Activated CD4-positive, CD25-positive, alpha-beta regulatory T cell (primary cell): Measurements from ENCODE around the gene UAP1L1.

Source experiments
- DNase-seq, 4 experiments: peaks; one replicate each; lab custom pipeline; 2025; lab: John Stamatoyannopoulos, UW

The UAP1L1 gene

DNA sequence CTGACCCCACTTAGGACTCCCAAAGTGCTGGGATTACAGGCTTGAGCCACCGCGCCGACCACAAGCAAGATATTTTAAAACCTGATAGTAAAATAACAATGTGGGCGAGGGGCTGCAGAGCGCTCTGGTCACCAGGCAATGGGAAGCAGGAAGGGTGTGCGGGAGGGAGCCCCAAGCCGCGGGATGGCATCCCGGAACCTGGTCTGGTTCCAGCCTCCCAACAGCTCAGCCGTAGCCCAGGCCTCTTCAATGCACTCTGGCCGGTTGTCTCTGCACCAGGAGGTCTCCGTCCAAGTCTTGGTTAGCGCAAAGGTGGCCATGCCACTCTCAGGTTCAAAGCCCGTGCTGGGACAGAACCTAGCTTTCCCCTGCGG lies 694 bp upstream of the UAP1L1 start:
- no peak for DNase-seq

DNA sequence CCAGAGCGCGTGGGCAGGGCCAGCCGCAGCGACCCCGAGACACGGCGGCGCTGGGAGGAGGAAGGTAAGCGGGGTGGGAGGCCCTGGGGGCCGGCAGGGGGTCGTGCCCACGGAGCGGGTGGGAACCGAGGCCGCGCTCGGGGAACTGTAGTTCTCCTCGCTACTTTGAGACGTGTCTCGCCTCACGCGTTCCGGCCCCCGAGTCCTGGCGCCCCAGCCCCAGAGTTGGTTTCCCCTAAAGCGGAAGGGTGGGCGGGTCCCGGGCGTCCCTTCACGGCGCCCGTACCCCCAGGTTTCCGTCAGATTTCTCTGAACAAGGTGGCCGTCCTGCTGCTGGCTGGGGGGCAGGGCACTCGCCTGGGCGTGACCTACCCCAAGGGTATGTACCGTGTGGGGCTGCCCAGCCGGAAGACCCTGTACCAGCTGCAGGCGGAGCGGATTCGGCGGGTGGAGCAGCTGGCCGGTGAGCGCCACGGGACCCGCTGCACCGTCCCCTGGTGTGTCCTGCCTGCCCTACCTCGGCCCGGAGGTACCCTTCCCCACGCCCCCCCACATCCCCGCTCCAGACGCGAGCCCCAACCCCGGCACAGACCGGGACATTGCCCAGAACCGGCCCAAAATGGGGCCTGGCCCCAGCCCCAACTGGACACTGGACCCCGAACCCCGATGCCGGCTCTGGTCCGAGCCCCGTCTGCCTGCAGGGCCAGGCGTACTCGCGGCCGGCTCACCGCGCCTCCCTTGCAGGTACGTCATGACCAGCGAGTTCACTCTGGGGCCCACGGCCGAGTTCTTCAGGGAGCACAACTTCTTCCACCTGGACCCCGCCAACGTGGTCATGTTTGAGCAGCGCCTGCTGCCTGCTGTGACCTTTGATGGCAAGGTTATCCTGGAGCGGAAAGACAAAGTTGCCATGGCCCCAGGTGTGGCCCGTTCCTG lies 709 bp downstream of the UAP1L1 start:
- DNase-seq: peak in 1 of 4 experiments; percentile 31

DNA sequence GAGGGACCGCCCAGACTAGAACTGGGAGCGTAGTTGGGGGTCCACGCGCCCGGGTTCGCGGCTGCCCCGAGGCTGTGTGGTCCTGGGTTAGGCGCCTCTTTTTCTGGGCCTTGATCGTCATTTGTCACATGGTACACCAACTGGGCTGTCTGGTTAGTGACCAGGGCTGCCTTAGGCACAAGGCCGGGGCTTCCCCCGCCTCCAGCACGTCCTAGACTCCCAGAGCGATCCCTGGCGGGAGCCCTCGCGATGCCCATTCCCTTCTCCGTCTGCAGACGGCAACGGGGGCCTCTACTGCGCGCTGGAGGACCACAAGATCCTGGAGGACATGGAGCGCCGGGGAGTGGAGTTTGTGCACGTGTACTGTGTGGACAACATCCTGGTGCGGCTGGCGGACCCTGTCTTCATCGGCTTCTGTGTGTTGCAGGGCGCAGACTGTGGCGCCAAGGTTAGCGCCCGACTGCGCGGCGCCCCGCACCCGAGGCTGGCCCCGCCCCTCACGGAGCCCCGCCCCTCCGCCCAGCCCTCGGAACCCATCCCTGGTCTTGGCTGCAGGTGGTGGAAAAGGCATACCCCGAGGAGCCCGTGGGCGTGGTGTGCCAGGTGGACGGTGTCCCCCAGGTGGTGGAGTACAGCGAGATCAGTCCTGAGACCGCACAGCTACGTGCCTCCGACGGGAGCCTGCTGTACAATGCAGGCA lies 1.5 kb downstream of the UAP1L1 start:
- no peak for DNase-seq

DNA sequence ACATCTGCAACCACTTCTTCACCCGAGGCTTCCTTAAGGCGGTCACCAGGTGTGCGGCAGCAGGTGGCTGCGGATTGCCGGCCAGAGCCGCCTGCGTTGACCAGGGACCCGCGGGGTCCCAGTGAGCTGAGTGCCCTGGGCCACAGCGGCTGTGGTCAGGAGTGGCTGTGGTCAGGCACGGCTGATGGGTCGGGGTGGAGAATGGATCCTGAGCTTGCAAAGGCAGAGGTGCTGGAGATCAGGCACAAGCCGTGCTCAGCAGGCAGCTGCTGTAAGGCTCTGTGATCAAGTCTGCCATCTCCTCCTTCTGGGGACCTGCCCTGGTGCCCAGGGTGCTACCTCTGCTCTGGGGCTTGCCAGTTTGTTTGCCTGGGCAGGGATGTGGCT lies 2.1 kb downstream of the UAP1L1 start:
- no peak for DNase-seq

DNA sequence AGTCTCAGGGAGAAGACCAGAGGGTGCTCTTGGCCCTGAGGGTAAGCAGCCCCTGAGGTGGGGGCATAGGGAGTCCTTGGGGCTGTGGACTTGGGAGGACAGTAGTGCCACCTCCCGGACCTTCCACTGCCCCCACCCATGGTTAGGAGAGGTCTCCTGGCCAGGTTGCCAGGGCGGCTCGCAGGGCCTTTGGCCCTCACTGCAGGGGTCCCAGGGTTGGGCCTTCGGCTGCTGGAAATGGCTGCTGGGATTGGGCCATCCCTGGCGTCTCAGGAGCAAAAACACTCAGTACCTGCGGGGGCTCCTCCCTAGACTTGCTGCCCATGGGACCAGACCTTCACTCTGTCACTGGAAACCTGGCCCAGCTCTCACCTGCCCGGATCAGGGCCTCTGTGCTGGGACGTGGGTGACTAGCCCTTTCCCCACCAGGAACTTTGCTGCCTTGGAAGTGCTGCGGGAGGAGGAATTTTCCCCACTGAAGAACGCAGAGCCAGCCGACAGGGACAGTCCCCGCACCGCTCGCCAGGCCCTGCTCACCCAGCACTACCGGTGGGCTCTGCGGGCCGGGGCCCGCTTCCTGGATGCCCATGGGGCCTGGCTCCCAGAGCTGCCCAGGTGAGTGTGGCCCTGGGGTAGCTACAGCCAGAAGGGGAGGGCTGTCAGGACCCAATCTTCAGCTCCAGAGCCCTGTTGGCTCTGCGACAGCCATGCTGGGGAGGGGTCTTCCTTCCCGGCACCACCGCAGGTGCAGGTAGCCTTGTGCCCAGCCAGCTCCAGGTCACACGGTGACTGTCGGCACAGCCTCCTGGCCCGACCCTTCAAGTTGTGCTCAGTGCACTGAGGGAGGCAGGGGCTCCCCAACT lies 3.2 kb downstream of the UAP1L1 start:
- no peak for DNase-seq

DNA sequence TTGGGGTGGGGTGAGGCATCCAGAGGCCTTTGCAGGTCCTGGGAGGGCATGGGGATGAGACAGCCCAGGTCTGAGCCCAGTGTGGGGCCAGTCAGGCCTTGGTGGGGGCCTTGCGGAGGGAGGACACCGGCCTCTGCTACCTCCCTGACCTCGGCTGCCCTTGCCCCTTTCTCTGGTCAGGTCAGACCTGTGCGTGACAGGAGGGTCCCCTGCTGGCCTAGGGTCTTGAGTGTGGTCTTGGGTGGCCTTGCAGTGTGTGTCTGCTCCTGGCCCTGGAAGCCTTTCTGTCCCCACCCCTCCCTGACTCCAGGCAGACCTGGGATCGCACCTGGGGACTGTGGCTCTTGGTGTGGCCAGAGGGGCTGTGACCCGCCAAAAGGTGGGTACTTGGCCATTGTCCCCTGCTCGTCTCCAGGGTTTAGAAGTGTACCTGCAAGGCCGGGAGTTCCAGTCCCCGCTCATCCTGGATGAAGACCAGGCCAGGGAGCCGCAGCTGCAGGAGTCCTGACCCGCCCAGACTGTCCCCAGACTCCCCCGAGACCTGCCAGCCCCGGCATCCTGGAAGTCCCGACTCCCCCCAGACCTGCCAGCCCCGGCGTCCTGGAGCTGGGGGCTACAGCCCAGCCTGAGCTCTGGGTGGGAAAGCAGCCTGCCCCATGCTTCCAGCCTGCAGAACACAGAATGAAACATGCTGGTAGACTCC lies 5.1 kb downstream of the UAP1L1 start:
- no peak for DNase-seq

DNA sequence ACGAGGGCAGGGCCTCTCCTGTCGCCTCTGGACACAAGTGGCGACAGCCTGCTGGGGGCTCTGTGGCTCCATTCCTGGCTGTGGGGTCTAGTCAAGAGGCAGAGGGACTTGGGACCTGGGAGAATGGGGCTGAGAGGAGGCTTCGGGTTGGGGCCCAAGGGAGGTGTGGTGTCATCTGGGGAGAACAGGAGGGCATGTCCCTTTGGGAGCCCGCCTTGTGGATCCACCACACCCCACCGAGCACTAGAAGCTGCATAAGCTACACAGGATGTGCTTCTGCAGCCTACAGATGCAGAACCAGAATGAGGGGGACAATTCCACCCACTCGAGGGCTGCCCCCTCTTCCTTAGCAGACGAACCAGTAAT lies 5.6 kb downstream of the UAP1L1 start:
- DNase-seq: no peak

DNA sequence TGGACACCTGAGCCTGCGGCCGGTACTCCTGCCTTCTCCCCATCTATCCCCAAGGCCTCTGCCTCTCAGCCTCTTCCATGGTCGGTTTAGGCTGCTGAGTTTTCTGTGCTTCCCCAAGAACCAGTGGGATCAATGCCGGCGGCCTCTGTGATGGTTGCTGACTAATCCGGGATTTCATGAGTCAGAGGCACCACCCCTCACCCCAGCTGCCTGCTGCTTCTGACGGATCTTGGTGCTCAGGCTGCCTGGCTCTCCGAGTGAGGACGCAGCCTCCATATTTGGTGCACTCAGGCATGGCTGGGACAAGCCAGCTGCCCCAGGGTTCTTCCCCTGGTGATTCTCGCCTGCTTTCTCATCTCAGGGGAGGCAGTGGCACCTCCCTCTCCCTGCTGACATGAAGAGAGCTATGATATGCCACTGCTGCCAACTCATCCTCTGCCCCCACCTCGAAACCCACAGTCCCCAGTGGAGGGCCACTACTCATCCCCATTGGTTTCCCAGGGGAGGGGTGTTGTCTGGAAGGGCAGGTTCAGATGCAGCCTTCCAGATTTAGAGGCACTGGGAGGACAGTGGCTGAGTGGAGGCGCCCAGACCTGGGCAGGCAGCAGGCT lies 6.2 kb downstream of the UAP1L1 start:
- no peak for DNase-seq

DNA sequence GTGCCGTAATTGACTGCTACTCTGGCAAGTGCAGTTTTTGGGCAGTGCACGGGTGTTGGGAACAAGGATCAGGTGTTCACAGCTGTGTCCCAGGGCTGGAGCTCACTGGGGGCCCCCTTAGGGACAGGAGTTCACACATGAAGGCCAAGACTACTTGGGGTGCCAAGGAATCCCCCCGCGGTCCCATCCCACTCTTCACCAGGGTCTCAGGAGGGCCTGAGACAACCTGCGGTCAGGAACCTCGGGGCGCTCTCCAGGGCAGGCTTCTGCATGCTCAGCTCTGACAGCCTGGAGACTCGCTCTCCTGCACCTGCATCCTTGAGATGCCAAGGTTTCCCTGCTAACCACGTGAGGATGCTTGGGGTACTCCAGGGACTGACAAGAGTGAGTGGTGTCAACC lies 7.2 kb downstream of the UAP1L1 start:
- no peak for DNase-seq

DNA sequence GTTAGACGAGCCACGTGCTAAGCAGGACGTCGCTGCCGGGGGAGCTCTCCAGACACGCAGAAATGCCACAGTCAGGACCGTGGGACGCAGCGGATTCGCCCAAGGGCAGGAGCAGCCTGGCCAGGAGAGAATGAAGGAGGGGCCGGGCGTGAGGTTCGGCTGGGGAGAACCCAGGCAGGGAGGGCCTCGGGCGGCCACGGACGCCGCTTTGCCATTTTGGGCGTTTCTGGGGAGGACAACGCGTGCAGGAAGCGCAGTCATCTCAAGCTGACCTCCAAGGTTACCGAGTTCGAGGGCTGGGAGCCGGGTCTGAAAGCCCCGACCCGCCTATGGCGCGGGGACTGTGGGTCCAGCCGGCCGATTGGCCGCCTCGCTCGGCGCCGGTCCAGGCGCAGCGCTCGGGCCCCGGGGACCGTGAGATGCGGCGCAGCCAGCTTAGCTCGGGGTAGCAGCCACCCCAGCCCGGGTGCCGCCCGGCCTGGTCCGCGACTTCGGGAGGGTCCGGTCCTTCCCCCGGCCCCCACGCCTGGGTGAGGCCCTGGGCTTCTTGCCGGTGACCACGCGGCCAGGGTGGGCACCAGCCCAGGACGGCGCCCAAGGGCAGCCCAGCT lies 8.7 kb downstream of the UAP1L1 start:
- DNase-seq: peak in 1 of 4 experiments; percentile 47

DNA sequence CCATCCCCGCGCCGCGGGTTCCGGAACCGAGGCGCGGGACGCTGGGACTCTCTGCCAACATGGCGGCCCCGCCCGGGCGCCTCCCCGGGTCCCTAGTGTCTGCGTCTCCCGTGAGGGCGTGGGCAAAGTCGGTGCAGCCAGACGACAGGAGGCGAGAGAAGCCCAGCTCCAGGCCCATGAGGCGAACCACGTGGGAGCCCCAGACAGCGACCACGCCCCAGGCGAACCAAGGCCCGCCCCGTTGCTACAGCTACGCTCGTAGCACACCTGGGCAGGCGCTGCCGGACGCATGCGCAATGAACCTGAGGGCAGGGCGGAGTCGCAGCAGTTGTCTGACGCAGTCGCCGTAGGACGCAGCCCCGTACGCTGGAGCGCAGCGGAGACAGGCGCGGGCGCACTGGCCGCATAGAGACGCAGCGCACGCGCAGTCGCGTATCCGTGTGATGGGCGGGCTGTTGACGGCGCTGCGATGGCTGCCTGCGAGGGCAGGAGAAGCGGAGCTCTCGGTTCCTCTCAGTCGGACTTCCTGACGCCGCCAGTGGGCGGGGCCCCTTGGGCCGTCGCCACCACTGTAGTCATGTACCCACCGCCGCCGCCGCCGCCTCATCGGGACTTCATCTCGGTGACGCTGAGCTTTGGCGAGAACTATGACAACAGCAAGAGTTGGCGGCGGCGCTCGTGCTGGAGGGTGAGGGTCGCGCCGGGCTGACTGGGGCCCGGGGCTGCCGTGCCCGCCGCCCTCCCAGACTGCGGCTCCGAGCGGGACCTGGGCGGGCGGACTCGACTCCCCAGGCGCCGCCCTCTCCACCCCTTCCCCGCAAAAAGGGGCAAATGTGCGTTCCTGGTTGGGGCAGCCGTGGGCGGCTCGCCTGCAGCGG lies 9.5 kb downstream of the UAP1L1 start, which contains the start of gene MAN1B1:
TSS of gene MAN1B1 (plus strand) at position 455 of the 878 bp plus-strand sequence. CDS start at position 470, 15 bp downstream.
- DNase-seq: peak; percentile 95 to 99 (median 97)

DNA sequence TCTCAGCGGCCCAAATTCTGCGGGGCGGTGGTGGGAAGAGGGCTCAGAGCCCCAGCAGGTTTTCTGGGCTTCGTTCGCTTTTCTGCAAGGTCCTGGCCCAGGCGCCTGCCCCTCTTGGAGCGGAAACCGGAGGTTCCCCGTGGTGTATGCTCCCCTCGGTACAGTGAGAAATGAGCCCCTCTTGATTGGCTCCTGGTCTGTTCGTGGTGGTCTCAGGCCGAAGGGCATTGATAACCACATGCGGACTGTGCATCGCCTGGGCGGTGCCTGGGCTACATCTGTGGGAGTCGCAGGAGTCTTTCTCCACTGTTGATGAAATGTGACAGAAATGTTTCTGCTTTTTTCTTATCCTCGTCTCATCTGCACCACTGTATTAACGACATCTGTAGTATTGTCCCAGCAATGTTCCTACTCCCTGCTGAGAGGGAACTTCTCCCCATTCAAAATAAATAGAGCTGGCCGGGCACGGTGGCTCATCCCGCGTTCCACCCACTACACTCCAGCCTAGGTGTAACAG lies 10.2 kb downstream of the UAP1L1 start:
- no peak for DNase-seq

DNA sequence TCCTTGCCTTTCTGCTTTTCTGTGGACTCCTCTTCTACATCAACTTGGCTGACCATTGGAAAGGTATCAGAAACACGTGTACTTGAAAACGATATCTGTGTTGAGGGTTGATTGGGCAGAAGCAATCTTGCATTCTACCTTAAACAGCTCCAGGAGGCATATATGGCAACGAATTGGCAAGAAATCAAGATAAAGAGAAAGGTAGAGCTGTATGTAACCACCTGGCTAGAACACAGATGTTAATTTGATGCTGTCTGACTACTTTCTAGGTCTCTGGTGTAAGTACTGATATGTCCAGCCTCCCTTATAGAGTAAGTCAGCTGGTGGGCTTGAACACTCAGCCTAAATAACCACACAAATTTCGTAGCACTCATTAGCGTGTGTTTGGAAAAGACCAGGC lies 10.8 kb downstream of the UAP1L1 start:
- DNase-seq: no peak

DNA sequence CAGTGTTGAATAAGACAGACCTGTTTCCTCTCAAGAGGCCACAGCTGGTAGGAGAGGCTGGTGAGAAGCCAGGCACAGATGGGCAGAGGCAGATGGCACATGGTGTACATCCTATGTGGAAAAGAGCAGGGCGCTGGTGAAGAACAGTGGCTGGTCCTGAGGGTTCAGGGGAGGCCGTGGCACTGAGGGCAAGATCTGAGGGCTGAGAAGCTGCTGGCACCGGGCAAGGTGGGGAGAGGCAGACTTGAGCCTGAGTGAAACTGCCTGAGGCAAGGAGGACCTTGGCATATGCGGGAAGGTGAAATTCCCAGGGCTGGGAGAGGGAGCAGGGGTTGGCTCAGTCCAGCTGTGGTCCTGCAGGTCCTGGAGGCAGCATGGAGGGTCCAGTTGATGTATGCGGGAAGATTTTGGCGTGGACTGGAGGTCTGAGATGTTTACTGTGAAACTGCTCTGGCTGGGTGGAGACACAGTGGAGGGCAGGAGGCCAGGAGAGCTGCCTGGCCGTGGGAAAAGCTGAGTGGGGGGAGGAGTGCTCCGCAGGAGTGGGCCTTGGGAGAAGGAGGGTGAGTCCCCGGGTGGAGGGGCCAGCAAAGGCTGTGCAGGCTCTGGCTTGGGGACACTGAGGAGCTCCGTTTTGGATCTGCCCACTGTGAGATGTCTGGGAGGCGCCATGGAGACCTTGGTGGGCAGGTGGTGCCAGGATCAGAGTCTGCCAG lies 12.1 kb downstream of the UAP1L1 start:
- no peak for DNase-seq

DNA sequence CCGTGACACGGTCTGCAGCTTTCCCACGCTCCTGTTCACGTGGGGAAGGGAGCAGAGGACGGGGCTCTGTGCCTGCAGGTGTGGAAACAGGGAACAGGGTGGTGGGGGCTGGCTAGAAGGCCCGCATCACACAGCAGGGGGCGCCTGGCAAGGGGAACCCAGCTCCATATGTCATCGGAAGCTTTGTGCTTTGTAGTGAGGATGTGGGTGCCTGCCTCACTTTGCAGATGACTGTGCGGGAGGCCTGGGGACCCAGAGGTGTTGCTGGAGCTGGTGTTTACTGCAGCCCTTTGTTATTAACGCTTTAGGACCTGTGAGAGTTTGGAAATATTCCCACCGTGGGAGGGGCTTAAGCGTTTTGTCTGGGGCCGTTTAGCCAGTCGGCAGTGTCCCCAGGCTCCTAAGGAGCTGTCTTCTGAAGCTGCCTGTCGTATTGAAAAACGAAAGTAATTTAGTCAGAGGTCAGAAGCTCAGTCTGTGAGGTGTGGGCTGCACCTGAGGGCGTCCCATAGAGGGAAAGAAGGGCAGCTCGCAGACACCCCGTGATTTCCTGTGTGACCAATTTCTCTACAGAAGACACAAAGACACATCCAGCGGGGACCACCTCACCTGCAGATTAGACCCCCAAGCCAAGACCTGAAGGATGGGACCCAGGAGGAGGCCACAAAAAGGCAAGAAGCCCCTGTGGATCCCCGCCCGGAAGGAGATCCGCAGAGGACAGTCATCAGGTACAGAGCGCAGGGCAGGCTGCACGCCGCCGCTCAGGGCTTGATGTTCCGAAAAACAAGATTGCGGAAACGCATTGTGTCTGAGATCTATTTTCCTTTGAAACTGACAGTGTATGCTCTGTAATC lies 18.6 kb downstream of the UAP1L1 start:
- peak; percentile 57 to 79 (median 72) for DNase-seq

DNA sequence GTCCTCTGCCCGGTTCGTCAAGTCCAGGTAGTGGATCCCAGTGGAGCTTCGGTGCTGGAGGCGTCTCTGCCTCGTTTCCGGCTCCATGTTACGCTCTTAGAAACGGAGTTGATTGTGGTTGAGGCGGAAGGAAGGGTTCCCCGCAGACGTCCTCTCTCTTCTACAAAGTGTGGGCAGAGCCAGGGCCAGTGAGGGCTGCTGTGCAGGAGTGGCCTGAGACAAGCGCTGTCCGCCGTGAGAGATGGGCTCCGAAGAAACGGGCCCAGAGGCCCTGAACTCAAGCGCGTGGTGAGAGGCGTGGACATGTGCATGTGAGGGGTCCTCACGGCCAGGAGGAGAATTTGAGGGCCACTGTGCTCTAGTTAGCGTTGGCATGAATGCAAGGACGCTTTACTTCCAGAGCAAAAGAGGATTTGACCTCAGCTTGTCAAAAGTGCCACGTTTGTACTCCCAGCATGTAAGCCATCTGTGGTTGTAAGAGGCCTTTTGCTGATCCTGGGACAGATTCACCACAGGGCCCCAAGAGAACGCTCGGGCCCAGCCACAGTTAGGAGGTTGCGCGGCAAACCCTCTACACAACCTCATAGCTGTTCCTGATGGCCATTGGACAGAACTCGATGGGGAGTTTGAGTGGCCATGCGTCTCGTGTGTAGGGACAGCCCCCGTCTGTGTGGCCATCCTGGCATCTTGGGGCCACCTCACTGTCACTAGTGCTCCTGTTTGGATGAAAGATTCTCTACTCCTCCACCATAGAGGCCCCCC lies 19.6 kb downstream of the UAP1L1 start:
- DNase-seq: no peak
